Activated CD4-positive, alpha-beta T cell treated with anti-CD3 and anti-CD28 coated beads, Interleukin-2, amount 50 U/mL, for 16 hours (primary cell): ENCODE results near the gene SULT4A1.
"Not testable (repeated sequence)": the region's sequence is repeated elsewhere in the genome, so short reads cannot be mapped to it uniquely, and the experiment has no call there.

Experiments
- DNase-seq: peaks from one replicate; pipeline ENCODE4 v3.0.0-alpha.2; 2020

The SULT4A1 gene

GRCh38 chr22:43862074-43862881 lies at the start of gene SULT4A1:
Gene SULT4A1, minus strand, starts transcription at chr22:43862513. Its CDS starts 131 bp downstream, at chr22:43862382.
- no peak for DNase-seq

- no peak for DNase-seq
Observed at GRCh38 chr22:43911351-43911750, 49.0 kb upstream of the SULT4A1 start.

GRCh38 chr22:43910178-43910695 lies 47.9 kb upstream of the SULT4A1 start:
- DNase-seq = no peak

- DNase-seq = no peak
Observed at GRCh38 chr22:43909708-43910107, 47.4 kb upstream of the SULT4A1 start.

- DNase-seq = no peak
Observed at GRCh38 chr22:43905681-43906080, 43.4 kb upstream of the SULT4A1 start.

- peak; percentile 45 for DNase-seq
Observed at GRCh38 chr22:43904412-43904811, 42.1 kb upstream of the SULT4A1 start.

- not testable (repeated sequence) for DNase-seq
Observed at GRCh38 chr22:43903033-43903432, 40.7 kb upstream of the SULT4A1 start.

- no peak for DNase-seq
Observed at GRCh38 chr22:43901976-43902643, 39.8 kb upstream of the SULT4A1 start.

- DNase-seq = no peak
Observed at GRCh38 chr22:43900206-43900605, 37.9 kb upstream of the SULT4A1 start.

- DNase-seq = peak; percentile 28
Observed at GRCh38 chr22:43897751-43898261, 35.5 kb upstream of the SULT4A1 start.

GRCh38 chr22:43895986-43896645 lies 33.8 kb upstream of the SULT4A1 start:
- DNase-seq = no peak

GRCh38 chr22:43894122-43894521 lies 31.8 kb upstream of the SULT4A1 start:
- no peak for DNase-seq

- DNase-seq = no peak
Observed at GRCh38 chr22:43893266-43893665, 31.0 kb upstream of the SULT4A1 start.

GRCh38 chr22:43892183-43892894 lies 30.0 kb upstream of the SULT4A1 start:
- DNase-seq = no peak

GRCh38 chr22:43891360-43892182 lies 29.3 kb upstream of the SULT4A1 start, which contains the start of gene PNPLA5:
Gene PNPLA5, minus strand, starts transcription at chr22:43892013. Its CDS starts 133 bp downstream, at chr22:43891880.
- no peak for DNase-seq

- DNase-seq = no peak
Observed at GRCh38 chr22:43890901-43891331, 28.6 kb upstream of the SULT4A1 start.

- no peak for DNase-seq
Observed at GRCh38 chr22:43889860-43890253, 27.5 kb upstream of the SULT4A1 start.

- DNase-seq = no peak
Observed at GRCh38 chr22:43889201-43889859, 27.0 kb upstream of the SULT4A1 start.

GRCh38 chr22:43888740-43889139 lies 26.4 kb upstream of the SULT4A1 start:
- no peak for DNase-seq

GRCh38 chr22:43887391-43887790 lies 25.1 kb upstream of the SULT4A1 start:
- DNase-seq = no peak

GRCh38 chr22:43886231-43886630 lies 23.9 kb upstream of the SULT4A1 start:
- no peak for DNase-seq
